PFSK-1 (cell line): ENCODE measurements around the gene CTNNA3.

Experiments
- FOXP2 ChIP-seq: optimal IDR thresholded peaks from 2 replicates; pipeline ENCODE3; 2011; ENCODE audit warnings: borderline replicate concordance, control low read depth, inconsistent platforms; ENCODE audit not compliant: insufficient read depth; ENCODE audit errors: extremely low read length, extremely low read depth
- POLR2AphosphoS5 ChIP-seq: IDR thresholded peaks from 2 replicates; pipeline ENCODE4 v1.6.1; 2012; ENCODE audit warnings: low read depth, mild to moderate bottlenecking, control low read depth, low read length, moderate library complexity
- REST ChIP-seq, 2 experiments: IDR thresholded peaks; 2 replicates each; pipeline versions ENCODE4 v1.6.1 to v1.8.0; 2011 to 2012; ENCODE audit warnings: low read depth in 2 of 2, low read length in 2 of 2, control low read depth in 1 of 2, inconsistent platforms in 1 of 2, mild to moderate bottlenecking in 1 of 2, moderate library complexity in 1 of 2; ENCODE audit not compliant: insufficient read depth in 1 of 2
- SIN3A ChIP-seq: IDR thresholded peaks from 2 replicates; pipeline ENCODE4 v1.6.1; 2012; ENCODE audit warnings: mild to moderate bottlenecking, low read length, moderate library complexity, borderline replicate concordance; ENCODE audit not compliant: insufficient read depth
- TAF1 ChIP-seq: IDR thresholded peaks from 2 replicates; pipeline ENCODE4 v1.6.1; 2012; ENCODE audit warnings: low read length, control low read depth, borderline replicate concordance; ENCODE audit not compliant: insufficient read depth

The CTNNA3 gene

GRCh38 chr10:66717231-66717981 lies 978.6 kb downstream of the CTNNA3 start:
- TF ChIP-seq REST (IDR thresholded peaks at IDR 0.05; ENCODE audit: insufficient read depth in 1 of 2, low read depth in 2 of 2, low read length in 2 of 2): no peak
- TF ChIP-seq FOXP2: no peak
- TF ChIP-seq TAF1: no peak
- TF ChIP-seq SIN3A: no peak
- no peak for TF ChIP-seq POLR2AphosphoS5

- TF ChIP-seq REST (IDR thresholded peaks at IDR 0.05; ENCODE audit: insufficient read depth in 1 of 2, low read depth in 2 of 2, low read length in 2 of 2) (no peak), SIN3A (no peak), FOXP2 (no peak), TAF1 (no peak), POLR2AphosphoS5 (no peak)
Observed at GRCh38 chr10:66714741-66715140, 981.3 kb downstream of the CTNNA3 start.

- TF ChIP-seq FOXP2 (no peak), SIN3A (no peak), REST (IDR thresholded peaks at IDR 0.05; ENCODE audit: insufficient read depth in 1 of 2, low read depth in 2 of 2, low read length in 2 of 2) (no peak), POLR2AphosphoS5 (no peak), TAF1 (no peak)
Observed at GRCh38 chr10:66713387-66713786, 982.6 kb downstream of the CTNNA3 start.

- TF ChIP-seq TAF1 (no peak), SIN3A (no peak), REST (IDR thresholded peaks at IDR 0.05; ENCODE audit: insufficient read depth in 1 of 2, low read depth in 2 of 2, low read length in 2 of 2) (no peak), FOXP2 (no peak), POLR2AphosphoS5 (no peak)
Observed at GRCh38 chr10:66698069-66698468, 997.9 kb downstream of the CTNNA3 start.
